NCI-H2029 (cell line): ENCODE data around the gene CUL3.

Source experiments
- DNase-seq: peaks from one replicate; lab custom pipeline; 2025; lab: John Stamatoyannopoulos, UW

CUL3 gene

GRCh38 chr2:224472137-224472536, 113.0 kb downstream of the CUL3 start:
- DNase-seq = no peak

- no peak for DNase-seq
Observed at GRCh38 chr2:224469374-224469964, 115.7 kb downstream of the CUL3 start.

GRCh38 chr2:224466304-224466895, 118.8 kb downstream of the CUL3 start:
- no peak for DNase-seq

GRCh38 chr2:224461391-224461790, 123.8 kb downstream of the CUL3 start:
- no peak for DNase-seq

- no peak for DNase-seq
Observed at GRCh38 chr2:224457408-224458096, 127.6 kb downstream of the CUL3 start.

- no peak for DNase-seq
Observed at GRCh38 chr2:224453892-224454291, 131.3 kb downstream of the CUL3 start.

- no peak for DNase-seq
Observed at GRCh38 chr2:224449212-224450147, 135.7 kb downstream of the CUL3 start.

GRCh38 chr2:224448236-224448635, 136.9 kb downstream of the CUL3 start:
- no peak for DNase-seq

GRCh38 chr2:224444783-224445182, 140.4 kb downstream of the CUL3 start:
- DNase-seq = no peak

- DNase-seq = no peak
Observed at GRCh38 chr2:224444021-224444420, 141.1 kb downstream of the CUL3 start.

GRCh38 chr2:224442071-224442967, 142.8 kb downstream of the CUL3 start:
- peak; percentile 35 for DNase-seq

GRCh38 chr2:224440988-224441387, 144.2 kb downstream of the CUL3 start:
- no peak for DNase-seq

- DNase-seq = no peak
Observed at GRCh38 chr2:224438726-224439125, 146.4 kb downstream of the CUL3 start.

GRCh38 chr2:224436634-224437033, 148.5 kb downstream of the CUL3 start:
- no peak for DNase-seq

GRCh38 chr2:224434618-224435017, 150.5 kb downstream of the CUL3 start:
- no peak for DNase-seq

GRCh38 chr2:224433442-224433841, 151.7 kb downstream of the CUL3 start:
- DNase-seq = no peak

GRCh38 chr2:224432003-224432579, 153.1 kb downstream of the CUL3 start:
- no peak for DNase-seq

- DNase-seq = no peak
Observed at GRCh38 chr2:224429441-224429810, 155.7 kb downstream of the CUL3 start.

GRCh38 chr2:224428787-224429440, 156.2 kb downstream of the CUL3 start:
- no peak for DNase-seq

GRCh38 chr2:224427471-224427870, 157.7 kb downstream of the CUL3 start:
- no peak for DNase-seq

- no peak for DNase-seq
Observed at GRCh38 chr2:224426656-224427055, 158.5 kb downstream of the CUL3 start.
